ENCODE data around the gene SGCD.

SGCD gene

GRCh38 chr5:156513123-156513815 is 186.3 kb downstream of the SGCD start:
- Histone ChIP-seq H2BK120ac (ENCODE audit: low read depth, low read length) (no peak overlapping the region), H3K4me3 (ENCODE audit: insufficient read depth in 1 of 2, low read depth in 1 of 2, low read length in 2 of 2) (no peak overlapping the region), H2AK5ac (ENCODE audit: low read length, severe bottlenecking) (no peak overlapping the region), H3K9ac (ENCODE audit: low read length) (no peak overlapping the region), H3K4me2 (ENCODE audit: low read length, poor library complexity, severe bottlenecking) (no peak overlapping the region), H3K18ac (ENCODE audit: low read depth in 1 of 2, low read length in 2 of 2) (no peak overlapping the region), H3K4ac (ENCODE audit: low read depth in 1 of 2, low read length in 2 of 2) (no peak overlapping the region), H3K36me3 (ENCODE audit: control insufficient read depth in 1 of 2, insufficient read depth in 2 of 2, low read depth in 1 of 2, low read length in 2 of 2) (no peaks in the 10 kb centered on the region), H4K91ac (ENCODE audit: low read length) (no peak overlapping the region), H3K9me3 (ENCODE audit: control insufficient read depth, low read length) (peaks cover 7% of the 10 kb centered on the region), H4K8ac (ENCODE audit: low read length) (no peak overlapping the region), H3K23ac (ENCODE audit: low read length in 2 of 2) (no peak overlapping the region), H3K79me1 (replicated peaks; ENCODE audit: low read length, poor library complexity, severe bottlenecking) (no peaks in the 10 kb centered on the region), H2AFZ (ENCODE audit: low read depth, low read length) (no peak overlapping the region), H2BK15ac (ENCODE audit: low read depth, poor library complexity, severe bottlenecking) (no peak overlapping the region), H3K4me1 (ENCODE audit: control insufficient read depth, insufficient read depth, low read depth, low read length) (no peaks in the 10 kb centered on the region), H3K14ac (ENCODE audit: low read length in 2 of 2) (no peak overlapping the region), H3K27me3 (ENCODE audit: control insufficient read depth in 1 of 2, insufficient read depth in 1 of 2, low read length in 2 of 2) (no peaks in the 10 kb centered on the region), H3K27ac (ENCODE audit: low read length, poor library complexity, severe bottlenecking) (no peak overlapping the region), H2BK12ac (ENCODE audit: low read length in 2 of 2) (no peak overlapping the region), H2BK5ac (ENCODE audit: low read depth, low read length, poor library complexity, severe bottlenecking) (no peak overlapping the region)
- WGBS: 39% methylated on average over 2 of the region's 2 CpGs
- DNase-seq: peak; percentile 10

- Histone ChIP-seq H3K9me3 (ENCODE audit: control insufficient read depth, low read length) (peaks cover 17% of the 10 kb centered on the region), H4K91ac (ENCODE audit: low read length) (no peak overlapping the region), H3K36me3 (ENCODE audit: control insufficient read depth in 1 of 2, insufficient read depth in 2 of 2, low read depth in 1 of 2, low read length in 2 of 2) (no peaks in the 10 kb centered on the region), H3K4ac (ENCODE audit: low read depth in 1 of 2, low read length in 2 of 2) (no peak overlapping the region), H3K27me3 (ENCODE audit: control insufficient read depth in 1 of 2, insufficient read depth in 1 of 2, low read length in 2 of 2) (no peaks in the 10 kb centered on the region), H2AK5ac (ENCODE audit: low read length, severe bottlenecking) (no peak overlapping the region), H2BK5ac (ENCODE audit: low read depth, low read length, poor library complexity, severe bottlenecking) (no peak overlapping the region), H2BK120ac (ENCODE audit: low read depth, low read length) (no peak overlapping the region), H3K23ac (ENCODE audit: low read length in 2 of 2) (no peak overlapping the region), H2BK15ac (ENCODE audit: low read depth, poor library complexity, severe bottlenecking) (no peak overlapping the region), H3K9ac (ENCODE audit: low read length) (no peak overlapping the region), H3K4me1 (ENCODE audit: control insufficient read depth, insufficient read depth, low read depth, low read length) (no peaks in the 10 kb centered on the region), H2BK12ac (ENCODE audit: low read length in 2 of 2) (no peak overlapping the region), H2AFZ (ENCODE audit: low read depth, low read length) (no peak overlapping the region), H3K4me2 (ENCODE audit: low read length, poor library complexity, severe bottlenecking) (no peak overlapping the region), H3K18ac (ENCODE audit: low read depth in 1 of 2, low read length in 2 of 2) (no peak overlapping the region), H3K79me1 (replicated peaks; ENCODE audit: low read length, poor library complexity, severe bottlenecking) (no peaks in the 10 kb centered on the region), H4K8ac (ENCODE audit: low read length) (no peak overlapping the region), H3K4me3 (ENCODE audit: insufficient read depth in 1 of 2, low read depth in 1 of 2, low read length in 2 of 2) (no peak overlapping the region), H3K14ac (ENCODE audit: low read length in 2 of 2) (no peak overlapping the region), H3K27ac (ENCODE audit: low read length, poor library complexity, severe bottlenecking) (no peak overlapping the region)
- WGBS: 74% methylated on average over 1 of the region's 2 CpGs
- no peak for DNase-seq
Measured at GRCh38 chr5:156515121-156515520, 188.2 kb downstream of the SGCD start.

GRCh38 chr5:156515803-156516360 is 188.9 kb downstream of the SGCD start:
- no peak overlapping the region for H3K4ac ChIP-seq (ENCODE audit: low read depth in 1 of 2, low read length in 2 of 2)
- H3K4me1 ChIP-seq (ENCODE audit: control insufficient read depth, insufficient read depth, low read depth, low read length): no peaks in the 10 kb centered on the region
- no peak overlapping the region for H2BK12ac ChIP-seq (ENCODE audit: low read length in 2 of 2)
- no peak overlapping the region for H3K4me2 ChIP-seq (ENCODE audit: low read length, poor library complexity, severe bottlenecking)
- peaks cover 17% of the 10 kb centered on the region for H3K9me3 ChIP-seq (ENCODE audit: control insufficient read depth, low read length)
- H4K8ac ChIP-seq (ENCODE audit: low read length): no peak overlapping the region
- H3K36me3 ChIP-seq (ENCODE audit: control insufficient read depth in 1 of 2, insufficient read depth in 2 of 2, low read depth in 1 of 2, low read length in 2 of 2): no peaks in the 10 kb centered on the region
- H3K18ac ChIP-seq (ENCODE audit: low read depth in 1 of 2, low read length in 2 of 2): no peak overlapping the region
- H3K9ac ChIP-seq (ENCODE audit: low read length): no peak overlapping the region
- H2AK5ac ChIP-seq (ENCODE audit: low read length, severe bottlenecking): no peak overlapping the region
- no peak overlapping the region for H2AFZ ChIP-seq (ENCODE audit: low read depth, low read length)
- H3K14ac ChIP-seq (ENCODE audit: low read length in 2 of 2): no peak overlapping the region
- H2BK15ac ChIP-seq (ENCODE audit: low read depth, poor library complexity, severe bottlenecking): no peak overlapping the region
- H3K27ac ChIP-seq (ENCODE audit: low read length, poor library complexity, severe bottlenecking): no peak overlapping the region
- H3K23ac ChIP-seq (ENCODE audit: low read length in 2 of 2): no peak overlapping the region
- no peak overlapping the region for H4K91ac ChIP-seq (ENCODE audit: low read length)
- no peak overlapping the region for H2BK120ac ChIP-seq (ENCODE audit: low read depth, low read length)
- H3K27me3 ChIP-seq (ENCODE audit: control insufficient read depth in 1 of 2, insufficient read depth in 1 of 2, low read length in 2 of 2): no peaks in the 10 kb centered on the region
- no peaks in the 10 kb centered on the region for H3K79me1 ChIP-seq (replicated peaks; ENCODE audit: low read length, poor library complexity, severe bottlenecking)
- no peak overlapping the region for H3K4me3 ChIP-seq (ENCODE audit: insufficient read depth in 1 of 2, low read depth in 1 of 2, low read length in 2 of 2)
- H2BK5ac ChIP-seq (ENCODE audit: low read depth, low read length, poor library complexity, severe bottlenecking): no peak overlapping the region
- DNase-seq: no peak
- WGBS: 77% methylated on average over 4 of the region's 4 CpGs

GRCh38 chr5:156522651-156523529 is 195.9 kb downstream of the SGCD start:
- no peak overlapping the region for H3K23ac ChIP-seq (ENCODE audit: low read length in 2 of 2)
- 72% methylated on average over 4 of the region's 5 CpGs for WGBS
- no peak overlapping the region for H3K18ac ChIP-seq (ENCODE audit: low read depth in 1 of 2, low read length in 2 of 2)

More at GRCh38 chr5:156522651-156523529, 195.9 kb downstream of the SGCD start:
- H3K4ac ChIP-seq (ENCODE audit: low read depth in 1 of 2, low read length in 2 of 2): no peak overlapping the region
- H2AFZ ChIP-seq (ENCODE audit: low read depth, low read length): no peak overlapping the region
- H2AK5ac ChIP-seq (ENCODE audit: low read length, severe bottlenecking): no peak overlapping the region
- H3K4me1 ChIP-seq (ENCODE audit: control insufficient read depth, insufficient read depth, low read depth, low read length): no peaks in the 10 kb centered on the region
- no peak for DNase-seq
- no peak overlapping the region for H3K27ac ChIP-seq (ENCODE audit: low read length, poor library complexity, severe bottlenecking)
- no peak overlapping the region for H2BK120ac ChIP-seq (ENCODE audit: low read depth, low read length)
- H3K9me3 ChIP-seq (ENCODE audit: control insufficient read depth, low read length): peaks cover 11% of the 10 kb centered on the region
- H2BK12ac ChIP-seq (ENCODE audit: low read length in 2 of 2): no peak overlapping the region
- no peak overlapping the region for H2BK5ac ChIP-seq (ENCODE audit: low read depth, low read length, poor library complexity, severe bottlenecking)
- no peaks in the 10 kb centered on the region for H3K79me1 ChIP-seq (replicated peaks; ENCODE audit: low read length, poor library complexity, severe bottlenecking)
- no peak overlapping the region for H2BK15ac ChIP-seq (ENCODE audit: low read depth, poor library complexity, severe bottlenecking)
- no peak overlapping the region for H3K4me2 ChIP-seq (ENCODE audit: low read length, poor library complexity, severe bottlenecking)
- no peak overlapping the region for H3K14ac ChIP-seq (ENCODE audit: low read length in 2 of 2)
- H4K91ac ChIP-seq (ENCODE audit: low read length): no peak overlapping the region
- no peak overlapping the region for H4K8ac ChIP-seq (ENCODE audit: low read length)
- no peak overlapping the region for H3K9ac ChIP-seq (ENCODE audit: low read length)
- no peaks in the 10 kb centered on the region for H3K36me3 ChIP-seq (ENCODE audit: control insufficient read depth in 1 of 2, insufficient read depth in 2 of 2, low read depth in 1 of 2, low read length in 2 of 2)
- H3K4me3 ChIP-seq (ENCODE audit: insufficient read depth in 1 of 2, low read depth in 1 of 2, low read length in 2 of 2): no peak overlapping the region
- no peaks in the 10 kb centered on the region for H3K27me3 ChIP-seq (ENCODE audit: control insufficient read depth in 1 of 2, insufficient read depth in 1 of 2, low read length in 2 of 2)

All from mesenchymal stem cell (in vitro differentiated cells and primary cell).